SK-N-MC (cell line): ENCODE results near the gene MPO.

Experiments used
- EZH2 ChIP-seq: fragments of 200-600 bp; sonication (generic); IDR thresholded peaks from one replicate; pipeline ENCODE4 v1.6.1; 2017; ENCODE audit warnings: antibody characterized with exemption
- POLR2AphosphoS5 ChIP-seq: IDR thresholded peaks from 2 replicates; pipeline ENCODE4 v1.6.1; 2012; ENCODE audit warnings: mild to moderate bottlenecking, low read depth, low read length, borderline replicate concordance

DNA sequence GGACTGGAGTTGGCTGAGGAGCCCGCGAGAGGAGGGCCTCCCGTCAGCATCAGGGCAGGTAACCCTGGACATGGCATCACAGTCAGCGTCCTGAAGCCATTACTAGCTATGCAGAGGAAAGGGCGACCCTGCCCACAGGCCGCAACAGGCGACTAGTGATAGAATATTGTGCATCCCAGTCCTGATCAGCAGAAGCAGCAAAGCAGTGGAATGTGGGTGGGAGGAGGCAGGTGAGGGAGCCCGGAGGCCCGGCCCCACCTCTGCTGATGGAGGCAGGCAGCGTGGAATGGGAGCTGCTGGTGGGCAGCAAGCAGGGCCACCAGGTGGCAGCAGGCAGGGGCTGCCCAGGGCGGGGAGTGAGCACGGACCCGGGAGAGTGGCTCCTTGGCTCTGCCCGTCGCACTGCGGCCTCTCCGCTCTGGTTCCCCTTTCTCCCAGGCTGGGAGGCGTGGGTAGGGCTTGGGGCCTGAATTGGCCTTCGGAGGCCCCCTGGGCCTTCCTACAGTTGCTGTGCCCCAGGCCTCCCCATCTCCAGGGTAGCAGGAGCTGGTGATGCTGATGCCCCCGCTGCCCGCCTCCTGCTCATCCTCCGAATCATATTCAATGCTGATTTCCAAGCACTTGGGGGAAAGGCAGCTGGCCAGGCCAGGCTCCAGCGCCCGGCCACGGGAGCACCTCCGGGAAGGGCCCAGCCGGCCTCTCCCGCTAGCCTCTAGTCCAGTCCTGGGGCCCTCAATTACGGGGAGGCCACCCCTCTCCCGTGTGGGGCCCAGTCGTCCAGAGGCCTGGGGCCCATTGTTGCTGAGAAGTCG lies 27.6 kb upstream of the MPO start:
- TF ChIP-seq EZH2 (no peak), POLR2AphosphoS5 (no peak)
